Parathyroid adenoma (tissue), 2 donors: Measurements from ENCODE around the gene SLC35G6.

Experiments
- H2AFZ ChIP-seq: fragments of 300-600 bp; sonication (generic); one replicate; pipeline ENCODE4 v1.7.0; 2017; ENCODE audit warnings: antibody characterized with exemption, mild to moderate bottlenecking
- H3K27ac ChIP-seq: fragments of 300-600 bp; sonication (generic); one replicate; pipeline ENCODE4 v1.7.0; 2017
- H3K27me3 ChIP-seq: fragments of 300-600 bp; sonication (generic); one replicate; pipeline ENCODE4 v1.7.0; 2017; ENCODE audit warnings: low read length; ENCODE audit not compliant: control insufficient read depth, insufficient read depth
- H3K36me3 ChIP-seq: fragments of 300-600 bp; sonication (generic); one replicate; pipeline ENCODE4 v1.7.0; 2017; ENCODE audit warnings: low read length; ENCODE audit not compliant: control insufficient read depth, insufficient read depth
- H3K4me1 ChIP-seq: fragments of 300-600 bp; sonication (generic); one replicate; pipeline ENCODE4 v1.7.0; 2017; ENCODE audit warnings: control low read depth
- H3K4me2 ChIP-seq: fragments of 300-600 bp; sonication (generic); one replicate; pipeline ENCODE4 v1.7.0; 2017; ENCODE audit warnings: low read length
- H3K4me3 ChIP-seq: fragments of 300-600 bp; sonication (generic); one replicate; pipeline ENCODE4 v1.7.0; 2017; ENCODE audit warnings: low read depth, low read length
- H3K79me2 ChIP-seq: fragments of 300-600 bp; sonication (generic); one replicate; pipeline ENCODE4 v1.7.0; 2017; ENCODE audit warnings: control low read depth
- H3K9ac ChIP-seq: fragments of 300-600 bp; sonication (generic); one replicate; pipeline ENCODE4 v1.7.0; 2017; ENCODE audit warnings: mild to moderate bottlenecking
- H3K9me3 ChIP-seq: fragments of 300-600 bp; sonication (generic); one replicate; pipeline ENCODE4 v1.7.0; 2017; ENCODE audit warnings: low read length; ENCODE audit not compliant: control insufficient read depth
- CTCF ChIP-seq: fragments of 300-600 bp; sonication (generic); IDR thresholded peaks from one replicate; pipeline ENCODE4 v1.7.0; 2017; ENCODE audit warnings: antibody characterized with exemption, mild to moderate bottlenecking
- donor health status: primary hyperparathyroidism.

Gene SLC35G6

GRCh38 chr17:7502987-7503386 lies 21.7 kb downstream of the SLC35G6 start:
- no peaks in the 10 kb centered on the region for H3K27me3 ChIP-seq

GRCh38 chr17:7503521-7503920 lies 22.3 kb downstream of the SLC35G6 start:
- Histone ChIP-seq H3K9me3 (no peaks in the 10 kb centered on the region), H3K27me3 (no peaks in the 10 kb centered on the region), H2AFZ (no peak overlapping the region), H3K36me3 (no peaks in the 10 kb centered on the region), H3K27ac (no peak overlapping the region), H3K4me1 (no peaks in the 10 kb centered on the region), H3K4me3 (no peak overlapping the region), H3K9ac (no peak overlapping the region), H3K79me2 (no peaks in the 10 kb centered on the region), H3K4me2 (no peak overlapping the region)
- TF ChIP-seq CTCF, result no peak

More at GRCh38 chr17:7502987-7503386, 21.7 kb downstream of the SLC35G6 start:
- H3K36me3 ChIP-seq, result no peaks in the 10 kb centered on the region
- TF ChIP-seq CTCF, result no peak
- H3K4me2 ChIP-seq, result no peak overlapping the region
- H3K4me1 ChIP-seq, result no peaks in the 10 kb centered on the region
- H2AFZ ChIP-seq, result no peak overlapping the region
- H3K27ac ChIP-seq, result no peak overlapping the region
- no peak overlapping the region for H3K9ac ChIP-seq
- no peaks in the 10 kb centered on the region for H3K79me2 ChIP-seq
- no peak overlapping the region for H3K4me3 ChIP-seq
- H3K9me3 ChIP-seq, result no peaks in the 10 kb centered on the region

- no peak overlapping the region for H3K27ac ChIP-seq
- no peak overlapping the region for H3K4me2 ChIP-seq
- H3K4me1 ChIP-seq, result no peaks in the 10 kb centered on the region
- no peaks in the 10 kb centered on the region for H3K79me2 ChIP-seq
- no peak overlapping the region for H3K9ac ChIP-seq
- no peak overlapping the region for H2AFZ ChIP-seq
- no peak for TF ChIP-seq CTCF
- H3K4me3 ChIP-seq, result no peak overlapping the region
- H3K9me3 ChIP-seq, result no peaks in the 10 kb centered on the region
- no peaks in the 10 kb centered on the region for H3K27me3 ChIP-seq
- H3K36me3 ChIP-seq, result no peaks in the 10 kb centered on the region
These were observed 26.9 kb downstream of the SLC35G6 start for GRCh38 chr17:7508145-7508544.

GRCh38 chr17:7508846-7509245 lies 27.6 kb downstream of the SLC35G6 start:
- Histone ChIP-seq H3K9me3 (no peaks in the 10 kb centered on the region), H2AFZ (no peak overlapping the region), H3K27me3 (no peaks in the 10 kb centered on the region), H3K36me3 (no peaks in the 10 kb centered on the region), H3K79me2 (no peaks in the 10 kb centered on the region), H3K27ac (no peak overlapping the region), H3K4me1 (no peaks in the 10 kb centered on the region), H3K9ac (no peak overlapping the region), H3K4me2 (no peak overlapping the region), H3K4me3 (no peak overlapping the region)
- no peak for TF ChIP-seq CTCF

GRCh38 chr17:7509937-7510336 lies 28.7 kb downstream of the SLC35G6 start:
- Histone ChIP-seq H3K36me3 (no peaks in the 10 kb centered on the region), H3K9me3 (no peaks in the 10 kb centered on the region), H3K4me3 (no peak overlapping the region), H3K27me3 (no peaks in the 10 kb centered on the region), H3K4me2 (no peak overlapping the region), H3K27ac (no peak overlapping the region), H3K79me2 (no peaks in the 10 kb centered on the region), H2AFZ (no peak overlapping the region), H3K4me1 (no peaks in the 10 kb centered on the region), H3K9ac (no peak overlapping the region)
- no peak for TF ChIP-seq CTCF
